Esophagus muscularis mucosa (tissue), 4 donors: ENCODE results near the gene UNC13A. TPM values are rescaled to one million over a fixed set of nuclear protein-coding genes. Genes with fewer than 3 reads are reported as not detected.

ENCODE experiments used
- DNase-seq: peaks from one replicate; pipeline ENCODE4 v3.0.0-alpha.2; 2017; ENCODE audit errors: extremely low spot score
- H3K27ac ChIP-seq, 4 donors: fragments of 200-600 bp; sonication (generic); replicated peaks in 1 of 4; 1 replicate in 3 of 4; 2 replicates in 1 of 4; pipeline ENCODE4 v1.5.1; 2016 to 2019; ENCODE audit warnings: mild to moderate bottlenecking in 1 of 4
- H3K27me3 ChIP-seq, 4 donors: fragments of 200-600 bp; sonication (generic); one replicate each; pipeline versions ENCODE4 v1.5.1 to v1.6.0; 2016 to 2019
- H3K36me3 ChIP-seq, 4 donors: fragments of 200-600 bp; sonication (generic); one replicate each; pipeline ENCODE4 v1.5.1; 2016 to 2019
- H3K4me1 ChIP-seq, 4 donors: fragments of 200-600 bp; sonication (generic); one replicate each; pipeline ENCODE4 v1.5.1; 2016 to 2019
- H3K4me3 ChIP-seq, 4 donors: fragments of 200-600 bp; sonication (generic); 1 replicate in 2 of 4; 2 replicates in 2 of 4; pipeline ENCODE4 v1.5.1; 2016 to 2019; ENCODE audit warnings: mild to moderate bottlenecking in 4 of 4, moderate library complexity in 1 of 4
- H3K9me3 ChIP-seq, 4 donors: fragments of 200-600 bp; sonication (generic); 1 replicate in 3 of 4; 2 replicates in 1 of 4; pipeline ENCODE4 v1.5.1; 2016 to 2019
- EP300 ChIP-seq: sonication (generic); formaldehyde crosslinking; IDR thresholded peaks from one replicate; pipeline ENCODE4 v1.6.1; 2017; ENCODE audit warnings: antibody characterized with exemption
- POLR2A ChIP-seq: fragments of 450-650 bp; IDR thresholded peaks from one replicate; pipeline ENCODE4 v1.6.1; 2017; ENCODE audit warnings: antibody characterized with exemption, moderate library complexity, mild to moderate bottlenecking, low read depth
- POLR2AphosphoS5 ChIP-seq, 2 donors: sonication (generic); formaldehyde crosslinking; IDR thresholded peaks; one replicate each; pipeline ENCODE4 v1.6.1; 2017; ENCODE audit warnings: antibody characterized with exemption in 2 of 2
- WGBS: methylation state at CpG from one replicate; pipeline ENCODE4 v1.1.5; 2018; 5-methylcytosine and 5-hydroxymethylcytosine counted together
- intact Hi-C: fragments of 100-400 bp; cut with DNase I; formaldehyde crosslinking; loops from one replicate; pipeline ENCODE4 v1.15.1; 2023
- total RNA-seq, 4 donors: library from RNA; depleted of rRNA; stranded (reverse); fragments of >200 nt; gene quantifications; one replicate each; pipeline versions ENCODE4 v1.1.0 to v1.2.1, GENCODE V29; 2016
- TF ChIP-seq, protein P1 (sequence below), 3 experiments: fragments of 200-600 bp in 2 of 3; fragments of 450-650 bp in 1 of 3; sonication (generic) in 2 of 3; IDR thresholded peaks; one replicate each; pipeline ENCODE4 v1.5.1; 2017 to 2019; ENCODE audit warnings: antibody characterized with exemption in 3 of 3, mild to moderate bottlenecking in 2 of 3, moderate library complexity in 1 of 3

Gene UNC13A
- total RNA-seq, 4 donors from 2014 or later: under 0.01 to 0.23 (median 0.18) TPM

DNA sequence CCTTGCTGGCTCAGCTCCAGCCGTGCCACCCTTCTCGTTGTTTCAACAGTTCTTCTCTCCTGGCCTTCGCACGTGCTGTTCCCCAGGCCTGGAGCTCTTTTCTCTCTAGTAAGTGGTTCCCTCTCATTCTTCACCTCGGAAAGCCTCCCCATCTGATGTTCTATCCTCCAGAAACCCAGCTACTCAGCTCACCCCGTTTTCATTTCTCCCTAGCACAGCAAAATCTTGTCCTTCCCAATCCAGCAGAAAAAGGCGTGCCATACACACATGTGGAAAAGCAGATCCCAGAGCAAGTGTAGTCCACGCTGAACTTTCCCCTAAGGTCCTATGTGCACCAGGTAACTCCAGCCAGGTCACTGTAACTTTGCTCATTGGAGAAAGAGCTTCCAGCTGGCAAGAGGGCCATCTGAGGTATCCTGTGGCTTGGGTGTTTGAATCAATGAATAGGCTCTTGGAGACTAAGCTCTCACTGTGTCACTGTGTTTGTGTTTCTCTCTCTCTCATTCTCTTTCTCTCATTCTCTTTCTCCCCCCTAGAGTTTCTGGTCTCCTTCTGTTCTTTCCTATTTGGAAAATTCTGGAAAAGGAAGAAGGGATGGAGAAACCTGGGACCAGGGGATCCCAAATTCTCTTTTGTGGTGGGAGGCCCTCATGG is 83.7 kb downstream of the UNC13A start:
- intact Hi-C loops: no loop called here
- WGBS: 52% methylated on average over 8 of the region's 8 CpGs

DNA sequence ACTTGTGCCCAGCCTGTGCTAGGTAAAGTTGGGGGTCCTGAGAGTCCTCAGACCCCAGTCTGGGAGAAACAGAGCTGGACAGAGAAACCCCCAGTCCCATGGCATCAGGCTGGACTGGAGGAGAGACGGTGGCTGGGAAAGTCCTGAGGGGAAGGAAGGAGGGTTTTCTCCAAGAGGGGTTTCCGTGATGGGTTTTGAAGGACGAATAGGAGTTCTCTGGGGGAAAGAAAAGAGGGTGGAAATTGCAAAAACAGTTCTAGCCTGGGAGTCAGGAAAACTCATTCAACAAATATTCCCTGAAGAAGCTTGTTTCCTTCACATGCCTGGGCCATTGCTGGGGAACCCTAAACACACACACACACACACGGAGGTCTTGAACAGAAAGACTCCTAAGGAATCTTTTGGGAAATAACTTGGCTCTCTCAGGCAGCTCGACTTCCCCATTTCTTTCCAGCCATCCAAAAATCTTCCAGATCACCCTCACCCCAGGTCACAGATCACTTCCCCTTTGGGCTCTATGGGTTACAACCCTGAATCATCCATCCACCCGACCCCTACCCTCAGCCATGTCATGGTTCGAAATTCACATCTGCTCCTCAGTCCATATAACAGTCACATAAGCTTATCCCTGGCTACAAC is 85.2 kb downstream of the UNC13A start:
- DNase-seq: no peak
- Histone ChIP-seq H3K27me3 (peaks cover 0 to 76% (median 15%) of the 10 kb centered on the region in 4 donors), H3K36me3 (no peaks in the 10 kb centered on the region), H3K4me1 (peaks cover 11 to 16% (median 15%) of the 10 kb centered on the region in 4 donors), H3K4me3 (no peak overlapping the region), H3K9me3 (no peaks in the 10 kb centered on the region), H3K27ac (no peak overlapping the region)
- 77% methylated on average over 7 of the region's 7 CpGs for WGBS
- intact Hi-C loops: no loop called here
- no peak for TF ChIP-seq POLR2A
- TF ChIP-seq POLR2AphosphoS5 (IDR thresholded peaks at IDR 0.05): no peak
- no peak for TF ChIP-seq EP300
- TF ChIP-seq, protein P1, sequence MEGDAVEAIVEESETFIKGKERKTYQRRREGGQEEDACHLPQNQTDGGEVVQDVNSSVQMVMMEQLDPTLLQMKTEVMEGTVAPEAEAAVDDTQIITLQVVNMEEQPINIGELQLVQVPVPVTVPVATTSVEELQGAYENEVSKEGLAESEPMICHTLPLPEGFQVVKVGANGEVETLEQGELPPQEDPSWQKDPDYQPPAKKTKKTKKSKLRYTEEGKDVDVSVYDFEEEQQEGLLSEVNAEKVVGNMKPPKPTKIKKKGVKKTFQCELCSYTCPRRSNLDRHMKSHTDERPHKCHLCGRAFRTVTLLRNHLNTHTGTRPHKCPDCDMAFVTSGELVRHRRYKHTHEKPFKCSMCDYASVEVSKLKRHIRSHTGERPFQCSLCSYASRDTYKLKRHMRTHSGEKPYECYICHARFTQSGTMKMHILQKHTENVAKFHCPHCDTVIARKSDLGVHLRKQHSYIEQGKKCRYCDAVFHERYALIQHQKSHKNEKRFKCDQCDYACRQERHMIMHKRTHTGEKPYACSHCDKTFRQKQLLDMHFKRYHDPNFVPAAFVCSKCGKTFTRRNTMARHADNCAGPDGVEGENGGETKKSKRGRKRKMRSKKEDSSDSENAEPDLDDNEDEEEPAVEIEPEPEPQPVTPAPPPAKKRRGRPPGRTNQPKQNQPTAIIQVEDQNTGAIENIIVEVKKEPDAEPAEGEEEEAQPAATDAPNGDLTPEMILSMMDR (IDR thresholded peaks at IDR 0.05): no peak

More for the DNA sequence above, 83.7 kb downstream of the UNC13A start:
- Histone ChIP-seq H3K36me3 (no peaks in the 10 kb centered on the region), H3K27me3 (peaks cover 0 to 77% (median 15%) of the 10 kb centered on the region in 4 donors), H3K27ac (no peak overlapping the region), H3K4me3 (no peak overlapping the region), H3K9me3 (no peaks in the 10 kb centered on the region), H3K4me1 (peaks cover 11 to 16% (median 15%) of the 10 kb centered on the region in 4 donors)
- no peak for DNase-seq
- no peak for TF ChIP-seq POLR2AphosphoS5 (IDR thresholded peaks at IDR 0.05)
- no peak for TF ChIP-seq EP300
- TF ChIP-seq, protein P1 (IDR thresholded peaks at IDR 0.05): no peak
- TF ChIP-seq POLR2A: no peak

DNA sequence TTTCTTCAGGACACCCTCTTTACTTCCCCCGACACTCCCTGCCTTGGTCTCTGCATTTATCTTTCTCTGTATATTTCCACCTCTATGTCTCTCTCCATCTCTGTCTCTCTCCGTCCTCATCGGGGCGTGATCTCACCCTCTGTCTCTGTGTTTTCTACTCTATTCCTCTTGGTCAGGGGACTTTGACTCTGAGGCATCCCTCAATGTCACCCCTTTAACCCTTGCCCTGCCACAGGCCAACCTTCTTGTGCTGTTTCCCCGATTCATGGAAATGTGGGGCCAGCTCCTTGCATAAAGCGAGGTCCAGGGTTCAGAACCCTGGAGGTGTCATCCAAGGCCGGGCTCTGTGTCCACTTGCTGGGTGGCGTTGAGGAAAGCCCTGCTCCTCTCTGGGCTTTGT is 85.9 kb downstream of the UNC13A start:
- Histone ChIP-seq H3K9me3 (no peaks in the 10 kb centered on the region), H3K36me3 (no peaks in the 10 kb centered on the region), H3K4me3 (no peak overlapping the region), H3K27me3 (peaks cover 0 to 69% (median 15%) of the 10 kb centered on the region in 4 donors), H3K27ac (no peak overlapping the region), H3K4me1 (peaks cover 11 to 16% (median 15%) of the 10 kb centered on the region in 4 donors)
- intact Hi-C loops: no loop called here
- TF ChIP-seq, protein P1 (IDR thresholded peaks at IDR 0.05): no peak
- TF ChIP-seq POLR2AphosphoS5 (IDR thresholded peaks at IDR 0.05): no peak
- TF ChIP-seq EP300: no peak
- no peak for TF ChIP-seq POLR2A
- DNase-seq: no peak
- 46% methylated on average over 5 of the region's 8 CpGs for WGBS

DNA sequence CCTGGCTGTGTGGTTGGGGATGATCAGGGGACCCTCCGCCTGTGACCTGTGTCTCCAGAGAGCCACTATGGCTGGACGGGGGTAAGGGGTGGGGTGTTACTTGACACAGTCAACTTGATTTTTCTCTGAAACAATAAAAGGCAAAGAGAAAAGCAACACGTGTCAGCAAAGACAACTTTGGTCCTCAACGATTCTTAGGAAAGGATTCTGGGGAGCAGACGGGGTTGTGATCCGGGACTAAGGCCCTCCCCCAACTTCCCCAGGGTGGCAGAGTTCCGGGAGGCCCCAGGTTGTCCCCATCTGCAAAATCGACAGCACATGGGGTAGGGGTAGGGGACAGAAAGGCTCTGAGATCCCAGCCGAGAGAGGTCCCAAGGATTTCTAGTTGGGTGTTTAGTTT is 86.5 kb downstream of the UNC13A start:
- Histone ChIP-seq H3K4me1 (peaks cover 11 to 14% (median 13%) of the 10 kb centered on the region in 4 donors), H3K4me3 (no peak overlapping the region), H3K27ac (no peak overlapping the region), H3K36me3 (no peaks in the 10 kb centered on the region), H3K27me3 (peaks cover 0 to 64% (median 13%) of the 10 kb centered on the region in 4 donors), H3K9me3 (no peaks in the 10 kb centered on the region)
- intact Hi-C loops: no loop called here
- no peak for TF ChIP-seq EP300
- no peak for TF ChIP-seq POLR2AphosphoS5 (IDR thresholded peaks at IDR 0.05)
- no peak for TF ChIP-seq POLR2A
- TF ChIP-seq, protein P1 (IDR thresholded peaks at IDR 0.05): no peak
- no peak for DNase-seq
- WGBS: 23% methylated on average over 9 of the region's 9 CpGs
